GM10248 (cell line): ENCODE data around the gene AVPR2.
A peak's percentile ranks its signal among the peaks of the same experiment; 100 is the strongest.

Experiments
- CTCF ChIA-PET: fragments of 300-600 bp; sonication (Branson Sonifier 250); formaldehyde crosslinking; extraction: SDS; loops from one replicate; lab custom pipeline; 2021; ENCODE audit warnings: antibody characterized with exemption; lab: Yijun Ruan, JAX
- POLR2A ChIA-PET: fragments of 350-650 bp; sonication (Branson Sonifier 250); formaldehyde crosslinking; extraction: SDS; loops from one replicate; lab custom pipeline; 2020; ENCODE audit warnings: antibody characterized with exemption; lab: Yijun Ruan, JAX
- DNase-seq: peaks from one replicate; pipeline ENCODE4 v3.0.0; 2012; ENCODE audit errors: extremely low spot score
- CTCF ChIP-seq: IDR thresholded peaks from 2 replicates; pipeline ENCODE4 v1.5.1; 2012; ENCODE audit warnings: mild to moderate bottlenecking, low read depth; ENCODE audit errors: extremely low read depth, missing control alignments, control extremely low read depth

AVPR2 gene

DNA sequence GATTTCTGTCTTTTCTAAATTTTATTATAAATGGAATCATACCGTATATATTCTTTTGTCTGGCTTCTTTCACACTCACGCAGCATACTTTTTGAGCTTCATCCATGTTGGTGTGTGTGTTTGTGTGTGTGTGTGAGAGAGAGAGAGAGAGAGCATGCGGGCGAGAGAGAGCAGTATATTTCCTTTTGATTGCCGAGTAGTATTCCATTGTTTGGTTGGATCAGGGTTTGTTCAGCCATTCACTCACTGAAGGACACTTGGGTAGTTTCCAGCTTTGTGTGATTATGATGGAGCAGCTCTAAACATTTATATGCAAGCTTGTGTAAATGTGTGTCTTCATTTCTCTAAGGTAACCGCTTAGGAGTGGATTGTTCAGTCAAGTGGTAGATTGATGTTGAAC, 15.3 kb upstream of the AVPR2 start:
- no peak for DNase-seq
- no peak for TF ChIP-seq CTCF
- CTCF ChIA-PET = interaction anchor here (1.0 to 1.6 kb wide), 2 partner anchors 10 to 11 kb away, joined by 3 to 4 read pairs; no protein-coding TSS in a partner anchor
- POLR2A ChIA-PET = no interaction called here

DNA sequence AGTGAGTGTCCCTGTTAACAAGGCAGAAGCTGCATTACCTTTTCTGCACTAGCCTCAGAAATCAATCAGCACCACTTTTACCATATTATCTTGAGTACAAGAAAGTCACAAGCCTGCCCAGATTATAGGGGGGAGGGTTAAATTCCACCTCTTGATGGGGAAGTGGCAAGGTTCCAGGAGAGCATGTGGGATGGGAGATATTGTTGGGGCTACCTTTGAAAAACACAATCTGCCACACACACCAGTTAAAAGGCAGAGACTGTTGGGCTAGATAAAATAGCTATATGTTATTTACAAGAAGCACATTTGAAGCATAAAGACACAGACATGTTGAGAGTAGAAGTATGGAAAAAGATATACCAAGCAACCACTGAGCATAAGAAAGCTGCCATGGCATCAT, 6.6 kb upstream of the AVPR2 start:
- ChIA-PET POLR2A (no interaction called here), CTCF (no interaction called here)
- DNase-seq = no peak
- no peak for TF ChIP-seq CTCF

GRCh38 chrX:153900831-153901752, 3.4 kb upstream of the AVPR2 start:
- ChIA-PET POLR2A (interaction anchor here (0.7 kb wide), 1 partner anchor 14 kb away, joined by 3 read pairs; no protein-coding TSS in a partner anchor), CTCF (interaction anchor here (1.1 to 1.4 kb wide), 3 partner anchors 11 to 23 kb away, joined by 3 to 4 read pairs (median 4); no protein-coding TSS in a partner anchor)
- DNase-seq = peak; percentile 86

GRCh38 chrX:153901753-153902140, 2.7 kb upstream of the AVPR2 start:
- CTCF ChIA-PET = no interaction called here
- no peak for TF ChIP-seq CTCF
- DNase-seq = no peak
- POLR2A ChIA-PET = no interaction called here

More at GRCh38 chrX:153900831-153901752, 3.4 kb upstream of the AVPR2 start:
- TF ChIP-seq CTCF = no peak

DNA sequence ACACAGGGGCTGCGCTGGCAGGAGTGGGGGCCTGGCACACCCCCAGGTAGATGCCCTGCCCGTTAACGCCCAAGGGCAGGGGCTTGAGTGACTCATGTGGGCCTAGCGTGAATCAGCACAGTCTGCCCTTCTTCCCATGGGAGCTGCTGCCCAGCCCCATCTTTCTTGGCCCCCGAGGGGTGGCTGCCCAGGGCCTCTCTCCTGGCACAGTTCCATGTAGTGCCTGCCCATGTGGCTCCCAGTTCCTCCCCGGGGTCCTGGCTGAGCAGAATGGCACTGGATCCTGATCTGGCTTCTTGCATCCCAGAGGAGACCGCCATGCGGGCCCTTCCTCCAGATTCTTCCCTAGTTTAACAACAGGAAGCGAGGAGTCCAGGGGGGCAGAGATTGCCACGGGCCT, 2.1 kb upstream of the AVPR2 start:
- no peak for DNase-seq
- TF ChIP-seq CTCF = no peak
- ChIA-PET POLR2A (no interaction called here), CTCF (interaction anchor here (1.5 kb wide), 1 partner anchor 21 kb away, joined by 3 read pairs; no protein-coding TSS in a partner anchor)

DNA sequence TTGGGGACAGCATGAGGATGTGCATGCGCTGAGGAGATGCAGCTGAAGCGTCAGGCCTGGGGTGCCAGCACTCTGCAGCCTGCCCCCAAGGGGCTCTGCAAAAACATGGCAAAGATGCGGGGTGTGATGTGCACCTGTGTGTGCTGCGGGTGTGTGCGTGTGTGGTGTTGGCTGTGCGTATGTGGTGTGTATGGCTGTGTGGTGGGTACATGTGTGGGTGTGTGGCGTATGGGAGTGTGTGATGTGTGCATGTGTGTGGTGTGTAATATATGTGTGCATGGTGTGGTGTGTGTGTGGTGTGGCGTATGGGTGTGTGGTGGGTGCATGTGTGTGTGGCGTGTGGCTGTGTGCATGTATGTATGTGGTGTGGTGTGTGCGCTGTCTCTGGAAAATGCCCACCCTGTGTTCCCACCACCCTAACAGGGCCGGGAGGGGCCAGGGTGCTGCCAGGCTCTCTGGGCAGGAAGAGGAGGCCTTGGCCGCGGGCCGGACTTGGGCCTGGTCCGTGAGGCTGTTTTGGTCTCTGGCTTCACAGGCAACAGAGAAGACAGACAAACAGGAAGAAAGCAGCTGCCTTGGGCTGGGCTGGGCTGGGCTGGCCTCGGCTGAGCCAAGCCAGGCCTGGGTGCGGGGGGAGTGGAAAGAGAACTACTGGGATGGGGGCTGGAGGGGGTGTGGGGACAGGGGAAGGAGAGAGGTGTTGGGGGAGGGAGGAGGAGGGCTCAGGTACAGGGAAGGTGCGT, 1.1 kb upstream of the AVPR2 start:
- no peak for DNase-seq
- ChIA-PET CTCF (interaction anchor here (1.5 kb wide), 1 partner anchor 20 kb away, joined by 3 read pairs; no protein-coding TSS in a partner anchor), POLR2A (no interaction called here)
- no peak for TF ChIP-seq CTCF
